Endothelial cell of umbilical vein (primary cell): Measurements from ENCODE around the gene SLC25A26. TPM values are rescaled to one million over a fixed set of nuclear protein-coding genes. Genes with fewer than 3 reads are reported as not detected.

Experiments
- BruUV-seq: library from RNA; stranded (reverse); fragments of 400-500 nt; replicated peaks from 2 replicates; lab custom pipeline; 2021; lab: Mats Ljungman, UMichigan
- CTCF ChIA-PET: fragments of 300-600, 350-600 bp; sonication (Branson Sonifier 250); formaldehyde crosslinking; loops from one replicate; lab custom pipeline; 2021; ENCODE audit warnings: antibody characterized with exemption, inconsistent platforms; lab: Charles Lee
- POLR2A ChIA-PET: fragments of 300-600, 350-600 bp; sonication (Branson Sonifier 250); formaldehyde crosslinking; loops from one replicate; lab custom pipeline; 2021; ENCODE audit warnings: antibody characterized with exemption, inconsistent platforms; lab: Charles Lee
- DNase-seq: peaks from one replicate; pipeline ENCODE4 v3.0.0-alpha.2; 2011; ENCODE audit warnings: low read depth, low spot score
- FAIRE-seq: peaks from 2 replicates; lab custom pipeline; 2011; peaks lifted over from hg19 to GRCh38; lab: Jason Lieb, UNC
- H2AFZ ChIP-seq: 2 replicates; pipeline ENCODE4 v1.6.0; 2012; ENCODE audit warnings: low read depth, low read length, control low read depth, inconsistent platforms
- H3K27ac ChIP-seq: 2 replicates; pipeline ENCODE4 v1.5.1; 2011; ENCODE audit warnings: low read depth, mild to moderate bottlenecking, control low read depth, low read length, moderate library complexity; ENCODE audit not compliant: insufficient read depth
- H3K27me3 ChIP-seq, 2 experiments: 2 replicates each; pipeline versions ENCODE4 v1.6.0 to v1.6.1; 2011; ENCODE audit warnings: low read length in 2 of 2, mixed read lengths in 1 of 2; ENCODE audit not compliant: control insufficient read depth in 2 of 2, insufficient read depth in 2 of 2
- H3K36me3 ChIP-seq, 2 experiments: 2 replicates in 1 of 2; 3 replicates in 1 of 2; pipeline ENCODE4 v1.5.1; 2011; ENCODE audit warnings: low read length in 2 of 2, mild to moderate bottlenecking in 1 of 2, moderate library complexity in 1 of 2; ENCODE audit not compliant: control insufficient read depth in 2 of 2, insufficient read depth in 2 of 2; ENCODE audit errors: extremely low read depth in 1 of 2
- H3K4me1 ChIP-seq: 3 replicates; pipeline ENCODE4 v1.5.1; 2011; ENCODE audit warnings: mild to moderate bottlenecking, low read length; ENCODE audit not compliant: control insufficient read depth, insufficient read depth; ENCODE audit errors: extremely low read depth
- H3K4me2 ChIP-seq: 2 replicates; pipeline ENCODE4 v1.6.1; 2011; ENCODE audit warnings: low read length, control low read depth, mixed read lengths; ENCODE audit not compliant: insufficient read depth
- H3K4me3 ChIP-seq, 3 experiments: fragments of 200-600 bp in 1 of 3; sonication (generic), shearing (Covaris generic) in 1 of 3; replicated peaks in 1 of 3; 2 replicates each; pipeline ENCODE4 v1.5.1; 2011 to 2016; ENCODE audit warnings: control low read depth in 3 of 3, low read length in 3 of 3, mild to moderate bottlenecking in 2 of 3, inconsistent platforms in 1 of 3, low read depth in 1 of 3, moderate library complexity in 1 of 3; ENCODE audit not compliant: insufficient read depth in 1 of 3
- H3K79me2 ChIP-seq: 2 replicates; pipeline ENCODE4 v1.6.0; 2012; ENCODE audit warnings: low read length, inconsistent platforms; ENCODE audit not compliant: control insufficient read depth, insufficient read depth
- H3K9ac ChIP-seq: replicated peaks from 2 replicates; pipeline ENCODE3; 2011; ENCODE audit warnings: low read length, control low read depth; ENCODE audit not compliant: insufficient read depth; ENCODE audit errors: extremely low read depth
- H3K9me1 ChIP-seq: replicated peaks from 3 replicates; pipeline ENCODE4 v1.6.0; 2011; ENCODE audit warnings: mild to moderate bottlenecking, low read length; ENCODE audit not compliant: control insufficient read depth, insufficient read depth; ENCODE audit errors: extremely low read depth
- H3K9me3 ChIP-seq: replicated peaks from 2 replicates; pipeline ENCODE4 v1.5.1; 2012; ENCODE audit warnings: low read length, inconsistent platforms; ENCODE audit not compliant: control insufficient read depth, insufficient read depth
- H4K20me1 ChIP-seq: replicated peaks from 2 replicates; pipeline ENCODE3; 2011; ENCODE audit warnings: mild to moderate bottlenecking, low read length; ENCODE audit not compliant: control insufficient read depth, insufficient read depth; ENCODE audit errors: extremely low read depth
- CTCF ChIP-seq, 2 donors: IDR thresholded peaks; 1 replicate in 1 of 2; 2 replicates in 1 of 2; pipeline ENCODE4 v1.5.1; 2011; ENCODE audit warnings: low read length in 2 of 2, mild to moderate bottlenecking in 2 of 2, moderate library complexity in 2 of 2, control low read depth in 1 of 2, inconsistent platforms in 1 of 2, low read depth in 1 of 2; ENCODE audit not compliant: insufficient read depth in 1 of 2; ENCODE audit errors: extremely low read depth in 1 of 2
- JUN ChIP-seq: IDR thresholded peaks from 2 replicates; pipeline ENCODE4 v1.6.1; 2011; ENCODE audit warnings: borderline replicate concordance, low read depth; ENCODE audit not compliant: insufficient read length, insufficient read depth
- MYC ChIP-seq: IDR thresholded peaks from one replicate; pipeline ENCODE4 v1.6.1; 2011; ENCODE audit warnings: mild to moderate bottlenecking, low read depth, low read length
- POLR2AphosphoS5 ChIP-seq: IDR thresholded peaks from 2 replicates; pipeline ENCODE4 v1.6.1; 2012; ENCODE audit warnings: low read depth, mild to moderate bottlenecking, control low read depth, low read length, moderate library complexity; ENCODE audit not compliant: insufficient read depth
- dilution Hi-C: fragments of 300-500 bp; cut with MboI; formaldehyde crosslinking; loops from one replicate; pipeline ENCODE4 v1.15.0; 2019; ENCODE audit warnings: low sequenced_read_pairs; ENCODE audit not compliant: extremely low pct_ligation_motif_present
- intact Hi-C: fragments of 100-400 bp; cut with micrococcal nuclease; formaldehyde crosslinking; loops from one replicate; pipeline ENCODE4 v1.10.0; 2022
- polyA plus RNA-seq, 4 experiments: library from polyadenylated mRNA; depleted of rRNA in 3 of 4; stranded (reverse) in 3 of 4; unstranded in 1 of 4; fragments of >200 nt; gene quantifications; 2 replicates each; pipeline versions ENCODE4 v1.2.1 to v1.2.3, GENCODE V29; 2011 to 2012; ENCODE audit warnings: missing spikeins in 1 of 4
- total RNA-seq: library from RNA; stranded (reverse); gene quantifications from 2 replicates; pipeline ENCODE4 v1.2.3, GENCODE V29; 2021

Gene SLC25A26
- total and polyA plus RNA-seq, 2 donors (not counting 3 experiments of a cell fraction or from before 2014, with no cell fraction given) = 11.8 to 23.5 TPM

GRCh38 chr3:66405701-66406091 is 184.9 kb downstream of the SLC25A26 start:
- Histone ChIP-seq H3K4me1 (peaks cover 7% of the 10 kb centered on the region), H4K20me1 (no peaks in the 10 kb centered on the region), H2AFZ (no peak overlapping the region), H3K4me2 (no peak overlapping the region), H3K9ac (no peak overlapping the region), H3K27me3 (no peaks in the 10 kb centered on the region), H3K9me1 (no peaks in the 10 kb centered on the region), H3K36me3 (peaks cover 9 to 54% of the 10 kb centered on the region in 2 experiments), H3K4me3 (no peak overlapping the region), H3K79me2 (no peaks in the 10 kb centered on the region), H3K27ac (no peak overlapping the region), H3K9me3 (no peaks in the 10 kb centered on the region)
- intact Hi-C loops (loop anchor here (5.0 kb wide), 3 partner anchors 37 to 222 kb away; no protein-coding TSS in a partner anchor), dilution Hi-C loops (no loop called here)
- no peak for DNase-seq
- ChIA-PET POLR2A (interaction anchor here (0.6 kb wide), 1 partner anchor 67 kb away, joined by 4 read pairs; no protein-coding TSS in a partner anchor), CTCF (interaction anchor here (1.0 to 2.2 kb wide), 3 partner anchors 28 to 152 kb away, joined by 4 to 7 read pairs (median 5); no protein-coding TSS in a partner anchor)
- BruUV-seq = no TSS peak
- no peak for FAIRE-seq
- TF ChIP-seq JUN = no peak
- no peak for TF ChIP-seq POLR2AphosphoS5
- no peak for TF ChIP-seq MYC
- TF ChIP-seq CTCF (IDR thresholded peaks at IDR 0.05; ENCODE audit: extremely low read depth in 1 of 2, insufficient read depth in 1 of 2, low read depth in 1 of 2, low read length in 2 of 2) = no peak

GRCh38 chr3:66406163-66406562 is 185.4 kb downstream of the SLC25A26 start:
- Histone ChIP-seq H3K27ac (no peak overlapping the region), H3K4me2 (no peak overlapping the region), H4K20me1 (no peaks in the 10 kb centered on the region), H3K79me2 (no peaks in the 10 kb centered on the region), H3K36me3 (peaks cover 9 to 57% of the 10 kb centered on the region in 2 experiments), H3K9ac (no peak overlapping the region), H3K9me3 (no peaks in the 10 kb centered on the region), H2AFZ (no peak overlapping the region), H3K4me1 (peaks cover 2% of the 10 kb centered on the region), H3K27me3 (no peaks in the 10 kb centered on the region), H3K9me1 (no peaks in the 10 kb centered on the region), H3K4me3 (no peak overlapping the region)
- intact Hi-C loops = loop anchor here (5.0 kb wide), 3 partner anchors 36 to 221 kb away; no protein-coding TSS in a partner anchor
- DNase-seq (no peak), FAIRE-seq (no peak)
- POLR2A ChIA-PET = interaction anchor here (0.6 kb wide), 1 partner anchor 66 kb away, joined by 4 read pairs; no protein-coding TSS in a partner anchor
- no TSS peak for BruUV-seq
- CTCF ChIA-PET = interaction anchor here (1.0 to 3.4 kb wide), 9 partner anchors 9 to 410 kb away, joined by 4 to 20 read pairs (median 7); no protein-coding TSS in a partner anchor
- no peak for TF ChIP-seq MYC
- dilution Hi-C loops = no loop called here
